HG03039 (cell line): ENCODE results near the gene GNAI2.
A peak's percentile ranks its signal among the peaks of the same experiment; 100 is the strongest.
"Not testable (repeated sequence)": the region's sequence is repeated elsewhere in the genome, so short reads cannot be mapped to it uniquely, and the experiment has no call there.

Experiments used
- ATAC-seq: cut with Tn5 transposase; IDR thresholded peaks from one replicate; pipeline ENCODE4 v1.9.1; 2021; ENCODE audit warnings: mild to moderate bottlenecking, moderate library complexity; ENCODE audit not compliant: unreplicated experiment

The GNAI2 gene

DNA sequence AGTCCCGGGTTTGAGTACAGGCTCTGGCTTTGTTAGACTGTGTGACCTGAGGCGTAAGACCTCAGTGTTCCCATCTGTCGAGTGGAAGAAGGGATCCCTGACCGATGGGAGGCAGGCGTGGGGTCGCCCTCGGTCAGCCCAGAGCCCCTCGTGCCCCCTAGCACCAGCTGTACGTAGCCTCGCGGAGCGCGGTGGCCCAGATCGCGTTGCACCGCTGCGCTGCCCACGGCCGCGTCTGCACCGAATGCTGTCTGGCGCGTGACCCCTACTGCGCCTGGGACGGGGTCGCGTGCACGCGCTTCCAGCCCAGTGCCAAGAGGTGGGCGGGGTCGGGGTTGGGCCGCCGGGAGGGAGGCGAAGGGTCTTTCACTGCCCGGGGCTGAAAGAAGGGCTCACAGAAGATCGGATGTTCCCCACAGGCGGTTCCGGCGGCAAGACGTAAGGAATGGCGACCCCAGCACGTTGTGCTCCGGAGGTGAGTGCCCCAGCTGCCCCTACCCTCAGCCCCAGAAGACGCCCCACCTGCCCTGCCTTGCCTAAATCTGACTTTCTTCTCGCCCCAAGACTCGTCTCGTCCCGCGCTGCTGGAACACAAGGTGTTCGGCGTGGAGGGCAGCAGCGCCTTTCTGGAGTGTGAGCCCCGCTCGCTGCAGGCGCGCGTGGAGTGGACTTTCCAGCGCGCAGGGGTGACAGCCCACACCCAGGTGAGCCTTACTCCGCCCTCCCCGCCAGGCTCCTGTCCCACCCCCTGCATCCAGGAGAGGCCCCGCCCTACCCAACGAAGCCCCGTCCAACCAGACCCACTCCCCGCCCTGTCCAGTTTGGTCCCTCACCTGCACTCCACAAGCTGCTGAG lies 39.4 kb downstream of the GNAI2 start:
- ATAC-seq: no peak

DNA sequence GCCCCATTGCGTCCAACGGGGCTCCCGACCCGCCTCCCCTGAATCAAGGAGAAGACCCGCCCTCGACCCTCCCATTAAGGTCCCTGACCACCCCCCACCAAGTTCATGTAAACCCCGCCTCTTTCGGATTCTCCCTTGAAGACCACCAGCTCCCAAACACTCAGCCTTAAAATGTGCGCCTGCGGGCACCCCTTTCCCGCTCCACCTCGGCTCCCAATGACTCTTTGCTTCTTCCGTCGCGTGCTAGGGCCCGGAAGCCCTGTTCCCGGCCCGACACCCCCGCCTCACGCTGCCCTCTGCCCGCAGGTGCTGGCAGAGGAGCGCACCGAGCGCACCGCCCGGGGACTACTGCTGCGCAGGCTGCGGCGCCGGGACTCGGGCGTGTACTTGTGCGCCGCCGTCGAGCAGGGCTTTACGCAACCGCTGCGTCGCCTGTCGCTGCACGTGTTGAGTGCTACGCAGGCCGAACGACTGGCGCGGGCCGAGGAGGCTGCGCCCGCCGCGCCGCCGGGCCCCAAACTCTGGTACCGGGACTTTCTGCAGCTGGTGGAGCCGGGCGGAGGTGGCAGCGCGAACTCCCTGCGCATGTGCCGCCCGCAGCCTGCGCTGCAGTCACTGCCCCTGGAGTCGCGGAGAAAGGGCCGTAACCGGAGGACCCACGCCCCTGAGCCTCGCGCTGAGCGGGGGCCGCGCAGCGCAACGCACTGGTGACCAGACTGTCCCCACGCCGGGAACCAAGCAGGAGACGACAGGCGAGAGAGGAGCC lies 40.2 kb downstream of the GNAI2 start:
- no peak for ATAC-seq

DNA sequence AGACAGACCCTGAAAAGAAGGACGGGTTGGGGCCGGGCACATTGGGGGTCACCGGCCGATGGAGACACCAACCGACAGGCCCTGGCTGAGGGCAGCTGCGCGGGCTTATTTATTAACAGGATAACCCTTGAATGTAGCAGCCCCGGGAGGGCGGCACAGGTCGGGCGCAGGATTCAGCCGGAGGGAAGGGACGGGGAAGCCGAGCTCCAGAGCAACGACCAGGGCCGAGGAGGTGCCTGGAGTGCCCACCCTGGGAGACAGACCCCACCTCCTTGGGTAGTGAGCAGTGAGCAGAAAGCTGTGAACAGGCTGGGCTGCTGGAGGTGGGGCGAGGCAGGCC lies 40.7 kb downstream of the GNAI2 start:
- no peak for ATAC-seq

DNA sequence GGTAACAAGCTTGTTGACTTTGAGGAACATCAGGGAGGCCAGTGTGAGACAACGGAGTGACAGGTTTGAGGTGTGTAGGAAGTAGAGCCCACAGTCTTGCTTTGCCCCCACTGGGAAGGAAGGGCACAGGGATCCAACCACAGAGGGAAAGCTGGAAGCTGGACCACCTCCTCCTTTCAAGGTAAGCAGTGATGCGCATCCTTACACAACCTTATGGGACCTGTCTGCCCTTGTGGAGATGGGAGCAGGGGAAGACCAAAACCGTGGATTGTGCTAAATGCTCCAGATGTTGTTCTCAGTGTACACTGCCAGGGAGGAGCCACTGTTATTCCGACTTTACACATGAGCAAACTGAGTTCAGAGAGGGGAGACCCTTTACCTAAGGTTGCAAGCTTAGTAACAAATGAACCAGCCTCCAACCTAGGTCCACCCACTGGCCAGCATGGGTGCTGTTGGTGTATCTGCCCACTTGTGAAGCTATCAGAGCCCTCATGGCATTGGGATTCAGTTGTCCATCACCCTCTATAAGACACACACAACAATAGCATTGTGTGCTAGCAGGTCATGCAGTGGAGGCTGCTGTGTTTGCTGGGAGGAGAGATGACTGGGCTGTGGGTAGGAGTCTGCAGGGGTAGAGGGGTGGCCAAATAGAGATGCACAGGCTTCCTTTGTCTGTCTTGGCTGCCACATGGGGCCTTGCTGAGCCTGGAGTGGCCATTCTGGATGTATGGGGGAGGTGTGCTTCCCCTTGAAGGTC lies 42.3 kb downstream of the GNAI2 start:
- ATAC-seq: no peak

DNA sequence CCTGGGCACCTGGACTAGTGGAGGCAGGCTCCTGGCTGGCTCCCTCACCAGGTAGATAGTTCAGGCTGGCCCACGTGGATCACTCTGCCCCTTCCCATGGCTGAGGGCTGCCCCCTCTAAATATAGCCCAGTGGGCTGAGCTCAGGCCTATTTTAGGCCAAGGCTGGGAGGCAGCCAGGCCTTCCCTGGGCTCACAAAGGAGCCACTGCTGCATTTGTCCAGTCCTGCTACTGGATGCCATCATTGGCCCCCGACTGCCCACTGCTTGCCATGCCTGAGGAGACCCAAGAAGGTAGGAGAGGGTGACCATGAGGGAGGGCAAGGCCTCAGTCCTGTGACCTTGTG lies 42.8 kb downstream of the GNAI2 start, which contains the start of gene LSMEM2:
LSMEM2 (plus strand) TSS at position 208 of the 345 bp plus-strand sequence; CDS start at position 235, 27 bp downstream.
- no peak for ATAC-seq

DNA sequence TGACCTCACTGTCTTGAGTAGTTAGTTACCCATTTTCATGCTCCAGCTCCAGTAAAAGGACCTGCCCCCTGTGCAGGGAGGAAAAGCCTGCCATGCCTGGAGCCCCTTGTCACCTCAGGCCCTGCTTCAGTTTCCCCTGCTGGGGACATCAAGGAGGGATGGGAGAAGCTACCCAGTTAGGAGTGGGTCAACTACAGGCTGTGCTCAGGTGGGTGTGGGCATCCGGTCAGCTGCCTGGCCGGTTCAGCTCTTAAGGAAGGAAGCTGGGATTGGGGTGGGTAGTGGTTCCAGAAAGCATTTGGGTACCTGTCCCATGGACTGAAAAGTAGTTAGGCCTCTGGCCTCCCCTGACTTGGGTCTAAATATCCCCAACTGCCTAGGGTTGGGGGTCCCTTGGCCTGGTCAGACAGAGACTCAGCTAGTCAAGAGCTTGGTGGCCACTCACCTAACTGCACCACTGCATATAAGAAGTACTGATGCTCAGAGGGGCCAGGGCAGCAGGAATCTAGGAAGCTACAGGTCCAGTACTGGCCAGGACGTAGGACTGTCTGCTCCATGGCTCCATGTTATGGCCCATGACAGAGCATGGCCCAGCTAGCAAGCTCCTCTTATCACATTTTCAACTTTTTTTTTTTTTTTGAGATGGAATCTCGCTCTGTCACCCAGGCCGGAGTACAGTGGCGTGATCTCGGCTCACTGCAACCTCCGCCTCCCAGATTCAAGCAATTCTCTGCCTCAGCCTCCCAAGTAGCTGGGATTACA lies 43.4 kb downstream of the GNAI2 start:
- no peak for ATAC-seq

DNA sequence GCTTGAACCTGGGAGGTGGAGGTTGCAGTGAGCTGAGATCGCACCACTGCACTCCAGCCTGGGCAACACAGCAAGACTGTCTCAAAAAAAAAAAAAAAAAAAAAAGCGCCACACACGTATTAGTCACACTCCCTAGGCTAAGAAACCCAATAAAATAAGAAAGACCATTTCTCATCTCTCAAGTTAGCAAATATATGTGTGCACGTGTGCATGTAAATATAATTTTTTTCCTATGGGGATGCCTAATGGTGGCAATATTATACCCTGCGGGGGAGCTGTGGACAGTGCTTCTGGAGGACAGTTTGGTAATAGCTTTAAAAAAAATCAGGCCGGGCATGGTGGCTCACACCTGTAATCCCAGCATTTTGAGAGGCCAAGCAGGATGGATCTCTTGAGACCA lies 48.1 kb downstream of the GNAI2 start:
- ATAC-seq: not testable (repeated sequence)

DNA sequence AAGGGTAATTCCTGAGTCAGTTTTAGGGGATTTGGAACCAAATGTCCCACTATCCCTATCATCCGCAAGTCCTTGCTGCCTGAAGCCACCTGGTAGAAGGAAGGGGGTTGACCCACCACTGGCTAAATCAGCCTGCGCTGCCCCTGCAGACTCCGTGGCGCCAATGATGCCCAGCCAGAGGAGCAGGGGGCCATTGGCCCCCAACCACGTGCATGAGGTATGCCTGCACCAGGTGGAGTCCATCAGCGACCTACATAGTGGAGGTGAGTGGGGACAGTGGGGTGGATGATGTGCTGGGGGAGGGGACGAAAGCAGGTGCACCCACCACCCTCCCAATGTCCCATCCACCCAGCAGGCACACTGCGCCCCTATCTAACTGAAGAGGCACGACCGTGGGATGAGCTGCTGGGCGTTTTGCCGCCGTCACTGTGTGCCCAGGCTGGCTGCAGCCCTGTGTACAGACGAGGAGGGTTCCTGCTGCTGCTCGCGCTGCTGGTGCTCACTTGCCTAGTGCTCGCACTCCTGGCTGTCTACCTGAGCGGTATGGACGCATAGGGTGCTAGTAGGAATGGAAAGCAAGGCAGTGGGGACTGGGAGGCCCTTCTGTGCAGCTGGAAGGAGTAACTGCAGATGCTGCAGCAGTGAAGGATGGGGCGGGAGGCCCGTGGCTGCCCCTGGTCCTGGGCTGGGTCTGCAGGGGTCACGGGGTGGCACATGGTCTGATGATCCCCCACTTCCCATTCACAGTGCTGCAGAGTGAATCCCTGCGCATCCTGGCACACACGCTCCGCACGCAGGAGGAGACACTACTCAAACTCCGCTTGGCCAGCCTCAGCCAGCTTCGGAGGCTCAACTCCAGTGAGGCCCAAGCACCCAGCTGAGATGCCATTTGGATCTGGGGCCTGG lies 50.6 kb downstream of the GNAI2 start:
- ATAC-seq: no peak

DNA sequence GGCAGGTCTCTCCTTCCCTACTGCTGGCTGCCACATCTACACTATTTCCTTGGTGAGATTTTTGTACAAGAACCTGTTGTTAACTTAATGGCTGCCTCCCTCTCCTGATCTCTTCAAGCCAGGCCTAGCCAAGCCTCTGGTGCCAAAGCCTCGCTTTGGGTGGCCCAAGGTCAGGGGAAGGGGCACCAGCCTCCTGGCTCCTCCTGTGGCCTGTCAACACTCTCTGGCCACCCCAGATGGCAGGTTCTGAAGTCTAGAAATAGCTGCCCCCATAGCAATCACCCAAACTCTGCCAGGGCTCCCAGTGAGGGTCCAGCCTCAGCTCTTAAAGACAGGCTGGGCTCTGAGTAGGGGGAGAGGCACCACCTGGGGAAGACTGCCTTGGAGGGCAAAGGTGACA lies 51.3 kb downstream of the GNAI2 start:
- no peak for ATAC-seq

DNA sequence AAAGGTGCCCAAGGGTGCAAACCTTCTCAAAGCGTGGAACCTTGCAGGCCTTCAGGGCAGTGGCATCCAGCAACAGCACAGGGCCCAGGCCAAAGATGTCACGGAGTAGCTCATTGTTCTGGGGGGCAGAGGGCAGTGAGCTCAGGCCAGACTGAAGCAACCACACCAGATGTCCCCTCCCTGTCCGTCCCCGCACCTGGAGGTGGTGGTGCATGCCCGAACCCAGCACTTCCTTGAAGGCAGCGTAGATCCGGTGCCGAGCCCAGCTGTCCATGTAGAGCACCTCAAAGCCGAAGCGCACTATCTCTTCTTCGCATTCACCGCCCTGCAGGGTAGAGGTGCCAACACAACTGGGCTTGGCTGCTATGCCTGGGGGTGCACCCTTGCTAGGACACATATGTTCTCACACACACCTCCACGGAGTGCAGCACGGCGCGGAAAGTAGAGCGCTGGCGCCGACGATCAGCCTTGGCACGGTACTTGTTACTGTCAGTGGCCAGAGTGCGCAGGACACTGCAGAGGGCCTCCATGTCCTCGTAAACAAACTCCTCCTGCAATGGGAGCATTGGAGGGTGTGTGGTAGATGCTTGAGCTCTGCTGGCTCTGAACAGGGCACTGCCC lies 52.5 kb downstream of the GNAI2 start:
- ATAC-seq: no peak

DNA sequence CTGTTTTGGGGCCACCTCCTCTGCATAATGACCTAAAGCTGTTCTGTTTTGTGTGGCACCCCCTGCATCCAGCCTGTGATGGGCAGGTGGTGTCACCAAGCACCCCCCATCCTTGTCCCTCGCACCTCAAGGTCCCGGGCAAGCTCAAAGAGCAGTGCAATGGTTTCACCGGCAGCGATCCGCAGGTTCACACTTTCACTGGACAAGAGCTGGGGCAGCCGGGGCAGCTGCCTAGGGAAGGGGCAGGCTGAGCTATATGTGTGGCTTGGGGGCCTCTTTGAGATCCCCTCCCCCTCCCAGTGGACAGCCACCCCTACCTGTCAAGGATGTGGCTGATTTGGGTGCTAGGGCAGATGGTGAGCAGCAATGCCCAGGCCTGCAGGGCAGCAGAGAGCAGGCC lies 53.1 kb downstream of the GNAI2 start:
- no peak for ATAC-seq

DNA sequence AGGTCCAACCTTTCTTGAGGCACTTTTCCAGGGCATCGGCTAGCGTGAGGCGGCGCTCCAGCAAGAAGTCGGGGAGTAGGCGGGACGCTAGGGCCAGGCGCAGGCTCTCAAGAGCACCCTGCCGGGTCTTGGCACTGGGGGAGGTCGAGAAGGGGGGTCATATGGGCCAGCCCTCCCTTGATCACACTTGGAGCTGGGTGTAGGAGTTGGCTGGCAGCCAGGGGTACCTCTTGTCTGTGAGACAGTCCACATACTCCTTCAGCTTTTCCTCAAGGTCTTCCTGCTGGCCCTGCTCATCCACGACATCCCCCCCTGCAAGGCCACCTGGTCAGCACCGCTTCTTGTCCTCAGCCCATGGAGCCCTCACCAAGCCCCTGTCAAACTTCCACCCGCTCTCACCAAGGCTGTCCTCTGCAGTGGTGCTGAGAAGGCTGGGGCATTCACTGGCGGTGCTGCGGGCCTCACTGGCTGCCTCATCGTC lies 54.2 kb downstream of the GNAI2 start:
- ATAC-seq: no peak

DNA sequence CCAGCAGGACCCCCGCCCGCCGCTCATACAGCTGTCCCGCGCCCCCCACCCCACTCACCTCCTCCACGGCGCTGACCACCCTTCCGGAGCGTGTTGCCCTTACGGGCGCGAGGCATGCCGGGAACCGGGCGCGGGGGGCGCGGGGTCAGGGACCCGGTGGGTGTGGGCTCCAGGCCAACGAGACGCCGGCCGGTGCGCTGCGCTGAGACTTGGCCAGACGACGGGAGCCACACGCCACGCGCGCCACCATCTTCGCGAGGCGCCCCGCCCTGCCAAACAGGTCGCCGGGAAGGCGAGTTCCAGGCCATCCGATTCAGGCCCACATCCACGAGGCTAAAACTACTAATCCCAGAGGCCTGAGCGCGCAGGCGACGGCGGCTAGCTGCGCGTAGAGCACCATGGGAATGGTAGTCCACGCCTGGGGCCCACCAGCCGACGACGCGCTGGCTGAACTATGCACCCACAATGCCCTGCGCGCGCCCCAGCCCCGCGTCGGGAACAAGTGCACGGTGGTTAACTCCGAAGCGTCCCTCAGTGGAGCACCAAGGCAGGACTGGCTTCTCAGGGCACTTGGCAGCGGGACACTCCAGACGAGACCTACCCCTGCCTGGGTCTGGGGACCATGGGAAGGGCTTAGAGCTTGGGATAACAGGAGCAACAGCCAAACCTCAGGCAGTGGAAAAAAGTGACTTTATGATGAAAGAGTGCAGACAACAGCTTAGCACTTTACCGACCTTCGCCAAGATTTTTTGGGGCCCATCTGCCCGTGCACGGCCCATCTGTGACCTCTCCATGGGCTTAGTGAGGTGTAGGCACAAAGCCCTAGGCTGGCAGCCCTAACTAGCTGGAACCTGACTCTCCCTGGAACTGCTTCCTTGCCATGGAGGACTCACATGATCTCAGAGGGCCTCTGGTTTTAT lies 56.4 kb downstream of the GNAI2 start, which contains the start of gene IFRD2:
IFRD2 (minus strand) TSS at position 271 of the 920 bp plus-strand sequence; CDS start at position 116, 155 bp downstream.
- peak; percentile 86 for ATAC-seq

DNA sequence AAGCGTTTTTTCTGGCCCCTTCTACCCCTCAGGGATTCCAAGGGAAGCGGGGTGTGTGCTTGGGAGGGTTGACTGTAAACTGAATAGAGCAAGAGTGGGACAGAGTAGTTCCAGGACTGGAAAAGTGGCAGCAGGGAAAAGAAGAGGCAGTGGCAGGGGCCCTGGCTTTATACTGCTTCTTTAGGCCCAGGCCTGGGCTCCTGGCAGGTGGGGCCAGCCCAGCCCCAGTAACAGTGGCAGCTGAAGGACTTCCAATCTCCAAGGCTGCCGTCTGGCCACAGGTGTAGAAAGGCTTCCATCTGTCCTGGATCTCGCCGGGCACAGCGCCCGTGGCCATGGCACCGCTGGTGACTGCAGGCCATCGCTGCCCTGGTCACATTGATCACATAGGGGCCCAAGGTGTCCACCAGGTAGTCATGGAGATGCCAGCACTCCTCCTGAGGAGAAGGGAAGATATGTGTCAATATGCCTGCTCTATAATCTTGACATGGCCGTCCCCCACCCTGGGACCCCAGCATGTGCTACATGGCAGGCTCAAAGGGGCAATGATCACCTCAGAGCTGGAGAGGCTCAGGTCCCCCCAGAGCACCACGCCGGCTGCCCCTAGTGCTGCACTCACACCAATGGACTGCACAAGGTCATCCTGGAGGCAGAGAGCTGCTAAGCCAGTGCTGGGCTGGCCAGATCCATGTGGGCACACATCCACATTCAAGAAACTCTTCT lies 57.2 kb downstream of the GNAI2 start:
- ATAC-seq: no peak

DNA sequence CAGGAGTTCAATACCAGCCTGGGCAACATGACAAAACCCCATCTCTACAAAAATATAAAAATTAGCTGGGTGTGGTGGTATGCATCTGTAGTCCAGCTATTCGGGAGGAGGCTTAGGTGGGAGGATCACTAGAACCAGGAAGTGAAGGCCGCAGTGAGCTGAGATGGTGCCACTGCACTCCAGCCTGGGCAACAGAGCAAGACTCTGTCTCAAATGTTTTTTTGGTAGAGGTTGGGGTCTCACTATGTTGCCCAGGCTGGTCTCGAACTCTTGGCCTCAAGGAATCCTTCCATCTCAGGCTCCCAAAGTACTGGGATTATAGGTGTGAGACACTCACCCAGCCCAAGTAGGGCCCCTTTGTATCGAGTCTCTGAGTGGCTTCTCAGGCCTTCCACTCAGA lies 58.1 kb downstream of the GNAI2 start:
- ATAC-seq: no peak

DNA sequence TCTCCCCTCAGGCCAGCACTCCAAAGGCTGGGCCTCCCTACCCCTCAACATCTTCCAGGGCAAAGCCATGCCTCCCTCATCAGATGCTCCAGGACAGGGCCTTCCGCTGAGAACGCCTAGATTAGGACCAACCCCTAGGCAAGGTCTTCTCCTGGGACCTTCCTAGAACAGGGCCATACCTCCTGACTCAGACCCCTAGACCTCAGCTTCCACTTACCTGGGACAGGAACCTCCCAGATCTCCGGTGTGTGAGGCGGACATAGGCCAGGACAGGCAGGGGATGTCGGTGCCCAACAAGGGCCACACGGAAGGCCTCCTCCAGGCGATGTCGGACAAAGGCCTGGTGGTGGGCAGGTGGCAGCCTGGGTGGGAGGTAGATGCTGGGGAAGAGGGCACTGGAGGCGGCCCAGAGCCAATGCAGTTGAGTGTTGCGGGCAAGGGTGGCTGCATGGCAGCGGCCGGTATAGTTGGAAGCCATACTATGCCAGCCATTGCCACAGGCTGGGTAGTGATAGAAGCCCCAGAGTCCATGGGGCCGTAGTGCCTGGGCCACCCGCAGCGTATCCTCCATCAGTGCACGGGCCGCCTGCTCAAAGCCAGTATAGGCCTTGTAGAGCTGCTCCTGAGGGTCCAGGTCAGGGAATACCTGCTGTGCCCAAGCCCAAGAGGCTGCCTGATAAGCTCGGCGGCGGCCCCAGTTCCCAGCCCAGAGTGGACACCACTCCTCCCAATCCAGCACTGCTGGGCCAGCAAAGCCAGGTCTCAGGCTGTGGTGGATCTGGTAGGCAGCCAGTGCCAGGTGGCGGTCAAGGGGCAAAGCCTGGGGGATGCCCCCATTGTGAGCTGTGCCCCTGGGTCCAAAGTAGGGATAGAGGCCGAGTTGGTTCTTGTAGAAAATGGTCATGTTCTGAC lies 58.7 kb downstream of the GNAI2 start:
- no peak for ATAC-seq
